Measurements from ENCODE around the gene LHFPL3.

- TF ChIP-seq SP1 (IDR thresholded peaks at IDR 0.05) (no peak), FOXM1 (IDR thresholded peaks at IDR 0.05; ENCODE audit: borderline replicate concordance) (no peak), HDGF (IDR thresholded peaks at IDR 0.05; ENCODE audit: borderline replicate concordance) (no peak), PKNOX1 (IDR thresholded peaks at IDR 0.05) (no peak), BHLHE40 (IDR thresholded peaks at IDR 0.05; ENCODE audit: borderline replicate concordance) (no peak), ELF4 (IDR thresholded peaks at IDR 0.05) (no peak), NFRKB (IDR thresholded peaks at IDR 0.05) (no peak), CTBP1 (IDR thresholded peaks at IDR 0.05; ENCODE audit: borderline replicate concordance) (no peak), ARNT (IDR thresholded peaks at IDR 0.05) (no peak)
These were observed 24.3 kb downstream of the LHFPL3 start for GRCh38 chr7:104352736-104353135.

Data from HEK293T (cell line).